ENCODE results near the gene BAZ1A. TPM values are rescaled to one million over a fixed set of nuclear protein-coding genes. Genes with fewer than 3 reads are reported as not detected.
A peak's percentile ranks its signal among the peaks of the same experiment; 100 is the strongest.

The BAZ1A gene, protein sequence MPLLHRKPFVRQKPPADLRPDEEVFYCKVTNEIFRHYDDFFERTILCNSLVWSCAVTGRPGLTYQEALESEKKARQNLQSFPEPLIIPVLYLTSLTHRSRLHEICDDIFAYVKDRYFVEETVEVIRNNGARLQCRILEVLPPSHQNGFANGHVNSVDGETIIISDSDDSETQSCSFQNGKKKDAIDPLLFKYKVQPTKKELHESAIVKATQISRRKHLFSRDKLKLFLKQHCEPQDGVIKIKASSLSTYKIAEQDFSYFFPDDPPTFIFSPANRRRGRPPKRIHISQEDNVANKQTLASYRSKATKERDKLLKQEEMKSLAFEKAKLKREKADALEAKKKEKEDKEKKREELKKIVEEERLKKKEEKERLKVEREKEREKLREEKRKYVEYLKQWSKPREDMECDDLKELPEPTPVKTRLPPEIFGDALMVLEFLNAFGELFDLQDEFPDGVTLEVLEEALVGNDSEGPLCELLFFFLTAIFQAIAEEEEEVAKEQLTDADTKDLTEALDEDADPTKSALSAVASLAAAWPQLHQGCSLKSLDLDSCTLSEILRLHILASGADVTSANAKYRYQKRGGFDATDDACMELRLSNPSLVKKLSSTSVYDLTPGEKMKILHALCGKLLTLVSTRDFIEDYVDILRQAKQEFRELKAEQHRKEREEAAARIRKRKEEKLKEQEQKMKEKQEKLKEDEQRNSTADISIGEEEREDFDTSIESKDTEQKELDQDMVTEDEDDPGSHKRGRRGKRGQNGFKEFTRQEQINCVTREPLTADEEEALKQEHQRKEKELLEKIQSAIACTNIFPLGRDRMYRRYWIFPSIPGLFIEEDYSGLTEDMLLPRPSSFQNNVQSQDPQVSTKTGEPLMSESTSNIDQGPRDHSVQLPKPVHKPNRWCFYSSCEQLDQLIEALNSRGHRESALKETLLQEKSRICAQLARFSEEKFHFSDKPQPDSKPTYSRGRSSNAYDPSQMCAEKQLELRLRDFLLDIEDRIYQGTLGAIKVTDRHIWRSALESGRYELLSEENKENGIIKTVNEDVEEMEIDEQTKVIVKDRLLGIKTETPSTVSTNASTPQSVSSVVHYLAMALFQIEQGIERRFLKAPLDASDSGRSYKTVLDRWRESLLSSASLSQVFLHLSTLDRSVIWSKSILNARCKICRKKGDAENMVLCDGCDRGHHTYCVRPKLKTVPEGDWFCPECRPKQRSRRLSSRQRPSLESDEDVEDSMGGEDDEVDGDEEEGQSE (N-terminal part only)
- polyA plus RNA-seq (2013, experiment 1 of 4), result 14.5 TPM
- polyA plus RNA-seq (2013, experiment 2 of 4), result 16.2 TPM
- polyA plus RNA-seq (2013, experiment 3 of 4), result 14.5 TPM
- 18.9 TPM for polyA plus RNA-seq (2013, experiment 4 of 4)

- H3K9me3 ChIP-seq (ENCODE audit: control insufficient read depth, low read length), result no peaks in the 10 kb centered on the region
- H3K4me1 ChIP-seq (ENCODE audit: control insufficient read depth, insufficient read depth, low read length), result no peaks in the 10 kb centered on the region
- H3K36me3 ChIP-seq (ENCODE audit: control insufficient read depth, insufficient read depth, low read length), result no peaks in the 10 kb centered on the region
- WGBS, 2 experiments, result 0% methylated on average over 45 to 46 of the region's 46 CpGs
- H3K27ac ChIP-seq (ENCODE audit: insufficient read depth, low read depth, low read length, poor library complexity, severe bottlenecking), result peak within 1 kb of the TSS; percentile 44
- peaks cover 36% of the 10 kb centered on the region for H3K27me3 ChIP-seq (ENCODE audit: control insufficient read depth, insufficient read depth, low read length, poor library complexity, severe bottlenecking)
- H3K4me3 ChIP-seq (ENCODE audit: insufficient read depth, low read depth, low read length), result peak within 1 kb of the TSS; percentile 68
Observed at GRCh38 chr14:34875031-34875922, at the start of gene BAZ1A. TSS of gene BAZ1A (minus strand) at chr14:34875360. CDS start at chr14:34874604, 756 bp downstream.

DNA sequence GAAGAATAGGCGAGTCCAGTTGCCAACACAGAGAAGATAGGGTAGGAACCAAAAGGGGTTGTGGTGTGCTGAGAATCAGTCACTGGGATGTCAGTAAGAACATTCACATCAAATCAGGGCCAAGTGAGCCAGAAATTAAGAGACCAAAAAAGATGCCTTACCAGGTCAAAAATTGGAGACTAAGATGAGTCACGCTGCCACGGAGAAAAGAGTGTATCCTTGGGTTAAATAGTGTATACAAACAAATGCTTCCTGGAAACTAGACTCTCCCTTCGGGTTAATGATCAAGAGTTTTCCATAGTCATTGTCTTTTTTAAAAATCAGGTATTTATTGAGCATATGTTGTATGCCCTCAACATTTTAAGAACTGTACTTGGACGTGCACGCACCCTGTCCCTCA lies 45.2 kb upstream of the BAZ1A start:
- Histone ChIP-seq H3K27me3 (ENCODE audit: control insufficient read depth, insufficient read depth, low read length, poor library complexity, severe bottlenecking) (no peaks in the 10 kb centered on the region), H3K4me3 (ENCODE audit: insufficient read depth, low read depth, low read length) (no peak overlapping the region)
- 80 to 82% methylated on average over 6 of the region's 6 CpGs for WGBS, 2 experiments

DNA sequence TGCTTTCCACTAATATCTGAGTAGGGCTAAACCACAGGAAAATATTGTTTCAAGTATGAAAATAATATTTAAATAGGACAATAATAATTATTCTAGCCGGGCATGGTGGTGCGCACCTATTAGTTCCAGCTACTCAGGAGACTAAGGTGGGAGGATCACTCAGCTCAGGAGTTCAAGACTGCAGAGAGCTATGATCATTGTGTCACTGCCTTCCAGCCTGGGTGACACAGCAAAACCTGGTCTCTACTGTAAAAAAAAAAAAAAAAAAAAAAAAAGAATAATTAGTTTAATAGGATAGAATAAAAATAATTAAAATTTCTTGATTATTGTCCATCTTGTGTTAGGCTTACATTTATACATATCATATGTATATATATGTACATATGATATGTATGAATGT lies 38.5 kb upstream of the BAZ1A start:
- WGBS, 2 experiments, result 85 to 89% methylated on average over 2 of the region's 2 CpGs
- no peaks in the 10 kb centered on the region for H3K9me3 ChIP-seq (ENCODE audit: control insufficient read depth, low read length)
- H3K36me3 ChIP-seq (ENCODE audit: control insufficient read depth, insufficient read depth, low read length), result no peaks in the 10 kb centered on the region
- no peaks in the 10 kb centered on the region for H3K4me1 ChIP-seq (ENCODE audit: control insufficient read depth, insufficient read depth, low read length)
- no peaks in the 10 kb centered on the region for H3K27me3 ChIP-seq (ENCODE audit: control insufficient read depth, insufficient read depth, low read length, poor library complexity, severe bottlenecking)
- no peak overlapping the region for H3K27ac ChIP-seq (ENCODE audit: insufficient read depth, low read depth, low read length, poor library complexity, severe bottlenecking)
- no peak overlapping the region for H3K4me3 ChIP-seq (ENCODE audit: insufficient read depth, low read depth, low read length)

More for the DNA sequence above, 45.2 kb upstream of the BAZ1A start:
- no peak overlapping the region for H3K27ac ChIP-seq (ENCODE audit: insufficient read depth, low read depth, low read length, poor library complexity, severe bottlenecking)
- no peaks in the 10 kb centered on the region for H3K4me1 ChIP-seq (ENCODE audit: control insufficient read depth, insufficient read depth, low read length)
- no peaks in the 10 kb centered on the region for H3K36me3 ChIP-seq (ENCODE audit: control insufficient read depth, insufficient read depth, low read length)
- no peaks in the 10 kb centered on the region for H3K9me3 ChIP-seq (ENCODE audit: control insufficient read depth, low read length)

DNA sequence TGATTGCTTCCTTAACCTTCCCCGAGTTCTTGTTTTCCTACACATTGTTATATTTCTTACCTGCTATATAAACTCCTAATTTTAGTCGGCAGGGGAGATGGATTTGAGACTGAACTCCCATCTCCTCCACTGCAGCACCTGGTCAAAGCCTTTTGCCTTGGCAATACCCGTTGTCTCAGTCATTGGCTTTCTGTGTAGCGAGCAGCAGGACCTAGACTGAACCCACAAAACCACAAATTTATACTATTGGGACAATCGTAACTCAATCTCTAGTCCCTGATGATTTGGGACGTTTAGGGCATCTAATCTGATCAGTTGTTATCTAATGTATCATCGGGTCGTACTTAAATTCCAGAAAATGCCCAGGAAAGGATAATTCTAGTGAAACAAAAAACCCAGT lies 37.8 kb upstream of the BAZ1A start:
- 92 to 93% methylated on average over 8 of the region's 8 CpGs for WGBS, 2 experiments
- Histone ChIP-seq H3K36me3 (ENCODE audit: control insufficient read depth, insufficient read depth, low read length) (no peaks in the 10 kb centered on the region), H3K9me3 (ENCODE audit: control insufficient read depth, low read length) (no peaks in the 10 kb centered on the region), H3K4me1 (ENCODE audit: control insufficient read depth, insufficient read depth, low read length) (no peaks in the 10 kb centered on the region), H3K27ac (ENCODE audit: insufficient read depth, low read depth, low read length, poor library complexity, severe bottlenecking) (no peak overlapping the region), H3K4me3 (ENCODE audit: insufficient read depth, low read depth, low read length) (no peak overlapping the region), H3K27me3 (ENCODE audit: control insufficient read depth, insufficient read depth, low read length, poor library complexity, severe bottlenecking) (no peaks in the 10 kb centered on the region)

DNA sequence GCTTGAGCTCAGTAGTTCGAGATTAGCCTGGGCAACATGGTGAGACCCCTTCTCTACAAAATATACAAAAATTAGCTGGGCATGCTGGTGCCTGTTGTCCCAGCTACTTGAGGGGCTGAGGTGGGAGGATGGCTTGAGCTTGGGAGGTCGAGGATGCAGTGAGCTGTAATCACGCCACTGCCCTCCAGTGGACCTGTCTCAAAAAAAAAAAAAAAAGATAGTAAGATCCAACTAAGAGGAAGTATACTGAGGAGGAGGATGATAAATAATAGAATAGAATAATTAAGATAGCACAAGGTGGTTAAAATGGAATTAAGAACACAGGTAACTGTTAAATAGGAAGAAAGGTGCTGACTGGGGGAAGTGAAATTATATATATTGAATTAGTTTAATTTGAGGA lies 37.0 kb upstream of the BAZ1A start:
- Histone ChIP-seq H3K27me3 (ENCODE audit: control insufficient read depth, insufficient read depth, low read length, poor library complexity, severe bottlenecking) (no peaks in the 10 kb centered on the region), H3K36me3 (ENCODE audit: control insufficient read depth, insufficient read depth, low read length) (no peaks in the 10 kb centered on the region), H3K4me1 (ENCODE audit: control insufficient read depth, insufficient read depth, low read length) (no peaks in the 10 kb centered on the region), H3K4me3 (ENCODE audit: insufficient read depth, low read depth, low read length) (no peak overlapping the region), H3K27ac (ENCODE audit: insufficient read depth, low read depth, low read length, poor library complexity, severe bottlenecking) (no peak overlapping the region), H3K9me3 (ENCODE audit: control insufficient read depth, low read length) (no peaks in the 10 kb centered on the region)
- 68 to 72% methylated on average over 3 of the region's 3 CpGs for whole genome bisulfite sequencing, 2 experiments

GRCh38 chr14:34911209-34912150 lies 36.3 kb upstream of the BAZ1A start:
- Histone ChIP-seq H3K27ac (ENCODE audit: insufficient read depth, low read depth, low read length, poor library complexity, severe bottlenecking) (no peak overlapping the region), H3K4me3 (ENCODE audit: insufficient read depth, low read depth, low read length) (no peak overlapping the region), H3K4me1 (ENCODE audit: control insufficient read depth, insufficient read depth, low read length) (no peaks in the 10 kb centered on the region), H3K27me3 (ENCODE audit: control insufficient read depth, insufficient read depth, low read length, poor library complexity, severe bottlenecking) (no peaks in the 10 kb centered on the region), H3K36me3 (ENCODE audit: control insufficient read depth, insufficient read depth, low read length) (no peaks in the 10 kb centered on the region), H3K9me3 (ENCODE audit: control insufficient read depth, low read length) (no peaks in the 10 kb centered on the region)
- 95 to 98% methylated on average over 6 of the region's 6 CpGs for WGBS, 2 experiments

DNA sequence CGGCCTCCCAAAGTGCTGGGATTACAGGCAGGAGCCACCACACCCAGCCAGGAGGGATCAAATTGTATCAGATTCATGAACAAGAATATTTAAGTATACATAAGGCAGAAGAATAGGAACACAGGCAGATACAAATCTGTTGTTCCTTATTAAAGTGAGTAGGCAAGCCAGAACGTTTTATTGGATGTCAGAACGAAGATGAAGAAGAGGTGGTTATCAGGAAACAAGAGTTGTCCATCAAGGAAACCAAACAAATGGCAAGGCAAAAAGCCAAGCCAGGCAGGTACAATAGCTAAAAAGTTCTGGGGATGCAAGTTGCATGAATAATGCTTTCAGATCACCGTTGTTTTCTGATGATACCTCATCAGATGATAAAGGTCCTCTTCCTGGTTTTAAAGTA lies 31.1 kb upstream of the BAZ1A start:
- H3K9me3 ChIP-seq (ENCODE audit: control insufficient read depth, low read length), result no peaks in the 10 kb centered on the region
- no peaks in the 10 kb centered on the region for H3K27me3 ChIP-seq (ENCODE audit: control insufficient read depth, insufficient read depth, low read length, poor library complexity, severe bottlenecking)
- H3K4me3 ChIP-seq (ENCODE audit: insufficient read depth, low read depth, low read length), result no peak overlapping the region
- H3K27ac ChIP-seq (ENCODE audit: insufficient read depth, low read depth, low read length, poor library complexity, severe bottlenecking), result no peak overlapping the region
- no peaks in the 10 kb centered on the region for H3K4me1 ChIP-seq (ENCODE audit: control insufficient read depth, insufficient read depth, low read length)
- WGBS, 2 experiments, result 90 to 91% methylated on average over 4 of the region's 4 CpGs
- H3K36me3 ChIP-seq (ENCODE audit: control insufficient read depth, insufficient read depth, low read length), result no peaks in the 10 kb centered on the region

GRCh38 chr14:34895277-34895676 lies 20.1 kb upstream of the BAZ1A start:
- Histone ChIP-seq H3K36me3 (ENCODE audit: control insufficient read depth, insufficient read depth, low read length) (no peaks in the 10 kb centered on the region), H3K4me1 (ENCODE audit: control insufficient read depth, insufficient read depth, low read length) (no peaks in the 10 kb centered on the region), H3K4me3 (ENCODE audit: insufficient read depth, low read depth, low read length) (no peak overlapping the region), H3K27me3 (ENCODE audit: control insufficient read depth, insufficient read depth, low read length, poor library complexity, severe bottlenecking) (no peaks in the 10 kb centered on the region), H3K27ac (ENCODE audit: insufficient read depth, low read depth, low read length, poor library complexity, severe bottlenecking) (no peak overlapping the region), H3K9me3 (ENCODE audit: control insufficient read depth, low read length) (no peaks in the 10 kb centered on the region)
- WGBS, 2 experiments, result 51 to 88% methylated on average over 2 to 3 of the region's 3 CpGs
